ENCODE data around the gene HPCA.

HPCA gene

DNA sequence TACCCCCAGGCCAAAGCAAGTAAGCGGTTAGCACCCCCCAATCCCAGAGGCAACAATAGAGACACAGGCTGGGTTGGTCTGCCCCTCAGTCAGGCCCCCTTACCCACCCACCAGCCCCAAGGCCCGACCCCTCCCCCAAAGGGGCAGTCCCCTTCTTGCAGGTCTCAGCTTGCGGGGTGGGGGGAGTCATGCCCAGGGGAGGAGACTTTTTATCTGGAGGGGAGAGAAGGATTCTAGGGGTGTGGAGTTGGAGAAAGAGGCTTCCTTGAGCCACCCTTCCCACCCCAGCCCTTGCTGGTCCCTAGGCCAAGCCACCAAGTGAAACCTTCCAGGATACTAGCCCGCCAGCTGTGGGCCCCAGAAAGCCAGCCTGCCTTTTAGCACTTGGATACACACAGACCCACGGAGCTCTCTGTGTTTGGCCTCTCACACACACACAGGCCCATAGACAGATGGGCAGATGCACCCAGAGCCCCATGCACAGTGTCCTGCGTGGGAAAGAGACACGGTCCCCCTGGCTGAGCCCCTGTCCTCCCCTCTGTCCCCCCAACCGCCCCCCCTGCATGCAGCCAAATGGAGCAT, 7.8 kb downstream of the HPCA start:
- no peak for DNase-seq (ENCODE audit: low read depth)
- TF ChIP-seq, protein P1, sequence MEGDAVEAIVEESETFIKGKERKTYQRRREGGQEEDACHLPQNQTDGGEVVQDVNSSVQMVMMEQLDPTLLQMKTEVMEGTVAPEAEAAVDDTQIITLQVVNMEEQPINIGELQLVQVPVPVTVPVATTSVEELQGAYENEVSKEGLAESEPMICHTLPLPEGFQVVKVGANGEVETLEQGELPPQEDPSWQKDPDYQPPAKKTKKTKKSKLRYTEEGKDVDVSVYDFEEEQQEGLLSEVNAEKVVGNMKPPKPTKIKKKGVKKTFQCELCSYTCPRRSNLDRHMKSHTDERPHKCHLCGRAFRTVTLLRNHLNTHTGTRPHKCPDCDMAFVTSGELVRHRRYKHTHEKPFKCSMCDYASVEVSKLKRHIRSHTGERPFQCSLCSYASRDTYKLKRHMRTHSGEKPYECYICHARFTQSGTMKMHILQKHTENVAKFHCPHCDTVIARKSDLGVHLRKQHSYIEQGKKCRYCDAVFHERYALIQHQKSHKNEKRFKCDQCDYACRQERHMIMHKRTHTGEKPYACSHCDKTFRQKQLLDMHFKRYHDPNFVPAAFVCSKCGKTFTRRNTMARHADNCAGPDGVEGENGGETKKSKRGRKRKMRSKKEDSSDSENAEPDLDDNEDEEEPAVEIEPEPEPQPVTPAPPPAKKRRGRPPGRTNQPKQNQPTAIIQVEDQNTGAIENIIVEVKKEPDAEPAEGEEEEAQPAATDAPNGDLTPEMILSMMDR (IDR thresholded peaks at IDR 0.05; ENCODE audit: insufficient read depth, low read depth, low read length, missing control alignments): no peak
- no peak overlapping the region for H3K4me3 ChIP-seq (ENCODE audit: low read length)

DNA sequence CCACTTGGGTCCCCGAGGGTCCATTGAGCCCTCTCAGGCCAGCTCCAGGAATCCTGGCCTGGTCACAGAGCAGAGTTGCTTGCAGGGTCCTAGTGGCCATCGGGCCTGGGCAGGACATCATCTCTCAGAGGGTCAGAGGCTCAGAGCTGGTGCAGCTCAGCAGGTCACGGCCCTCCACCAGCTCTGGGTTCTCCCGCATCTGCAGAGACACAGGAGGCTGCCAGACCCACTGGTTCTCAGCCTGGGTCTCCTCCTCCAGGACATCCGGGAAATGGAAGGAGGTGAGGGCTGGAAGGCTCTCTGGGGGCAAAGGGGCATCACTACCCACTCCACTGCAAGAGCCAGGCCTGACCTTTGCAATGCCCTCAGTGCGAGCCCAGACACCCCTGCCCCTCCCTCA, 8.4 kb downstream of the HPCA start:
- DNase-seq (ENCODE audit: low read depth): no peak
- TF ChIP-seq, protein P1 (IDR thresholded peaks at IDR 0.05; ENCODE audit: insufficient read depth, low read depth, low read length, missing control alignments): no peak
- H3K4me3 ChIP-seq (ENCODE audit: low read length): no peak overlapping the region

DNA sequence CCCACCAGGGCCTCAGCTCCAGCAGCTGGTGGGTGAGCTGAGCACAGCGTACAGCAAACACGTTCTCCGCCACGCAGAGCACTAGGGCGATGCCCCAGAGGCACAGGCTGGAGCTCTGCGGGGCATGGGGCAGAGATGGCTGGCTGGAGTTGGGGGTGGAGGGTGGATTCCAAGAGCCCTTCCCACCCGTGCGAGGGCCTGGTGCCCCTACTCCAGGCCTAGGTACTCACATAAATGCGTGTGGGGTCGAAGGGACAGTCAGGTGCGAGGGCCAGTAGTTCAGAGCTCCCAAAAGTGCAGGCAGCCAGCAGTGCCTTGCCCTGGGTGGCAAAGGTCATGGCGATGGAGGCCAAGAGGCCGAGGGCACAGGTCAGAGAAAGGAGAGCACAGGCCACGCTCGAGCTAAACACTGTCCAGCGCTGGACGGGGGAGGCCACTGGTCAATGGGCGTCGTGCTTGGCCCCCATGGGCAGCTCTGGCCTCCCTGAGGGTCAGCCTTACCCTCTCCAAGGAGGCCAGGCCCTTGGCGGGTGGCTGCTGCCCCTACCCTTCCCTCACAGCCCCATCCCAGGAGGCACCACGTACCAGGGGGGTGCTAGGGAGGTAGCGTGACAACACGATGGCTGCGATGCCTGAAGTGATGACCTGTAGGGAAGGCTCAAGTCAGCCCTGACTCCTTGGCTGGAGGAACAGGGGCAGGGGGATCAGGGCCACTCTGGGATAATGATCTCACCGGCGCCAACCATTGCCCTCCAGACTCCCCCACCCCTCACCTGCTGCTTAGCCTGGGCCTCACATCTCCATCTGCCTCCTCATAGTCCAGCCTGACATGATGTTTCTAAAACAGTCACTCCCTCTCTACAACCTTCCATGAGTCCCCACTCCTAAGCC, 9.3 kb downstream of the HPCA start:
- no peak for DNase-seq (ENCODE audit: low read depth)
- TF ChIP-seq, protein P1 (IDR thresholded peaks at IDR 0.05; ENCODE audit: insufficient read depth, low read depth, low read length, missing control alignments): no peak

DNA sequence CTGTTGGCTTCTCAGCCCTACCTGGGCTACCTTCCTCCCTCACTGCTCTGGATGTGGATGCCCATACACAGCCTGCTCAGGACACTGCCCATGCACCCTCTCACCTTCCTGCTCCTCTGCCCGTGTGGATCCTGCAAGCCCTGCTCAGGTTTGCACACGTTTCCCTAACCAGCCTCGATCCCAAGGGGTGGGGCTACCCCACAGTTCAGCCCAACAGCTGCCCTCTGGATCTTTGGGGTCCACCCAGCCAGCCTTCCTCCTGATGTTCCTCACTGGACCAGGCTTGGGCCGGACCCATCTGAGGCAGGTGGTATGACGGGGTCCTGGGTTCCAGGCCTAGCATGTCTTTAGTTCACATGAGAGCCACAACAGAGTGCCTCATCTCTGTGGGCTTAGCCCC, 10.2 kb downstream of the HPCA start:
- DNase-seq (ENCODE audit: low read depth): no peak
- TF ChIP-seq, protein P1 (IDR thresholded peaks at IDR 0.05; ENCODE audit: insufficient read depth, low read depth, low read length, missing control alignments): no peak
- H3K4me3 ChIP-seq (ENCODE audit: low read length): no peak overlapping the region

More for the DNA sequence above, 9.3 kb downstream of the HPCA start:
- H3K4me3 ChIP-seq (ENCODE audit: low read length): no peak overlapping the region

DNA sequence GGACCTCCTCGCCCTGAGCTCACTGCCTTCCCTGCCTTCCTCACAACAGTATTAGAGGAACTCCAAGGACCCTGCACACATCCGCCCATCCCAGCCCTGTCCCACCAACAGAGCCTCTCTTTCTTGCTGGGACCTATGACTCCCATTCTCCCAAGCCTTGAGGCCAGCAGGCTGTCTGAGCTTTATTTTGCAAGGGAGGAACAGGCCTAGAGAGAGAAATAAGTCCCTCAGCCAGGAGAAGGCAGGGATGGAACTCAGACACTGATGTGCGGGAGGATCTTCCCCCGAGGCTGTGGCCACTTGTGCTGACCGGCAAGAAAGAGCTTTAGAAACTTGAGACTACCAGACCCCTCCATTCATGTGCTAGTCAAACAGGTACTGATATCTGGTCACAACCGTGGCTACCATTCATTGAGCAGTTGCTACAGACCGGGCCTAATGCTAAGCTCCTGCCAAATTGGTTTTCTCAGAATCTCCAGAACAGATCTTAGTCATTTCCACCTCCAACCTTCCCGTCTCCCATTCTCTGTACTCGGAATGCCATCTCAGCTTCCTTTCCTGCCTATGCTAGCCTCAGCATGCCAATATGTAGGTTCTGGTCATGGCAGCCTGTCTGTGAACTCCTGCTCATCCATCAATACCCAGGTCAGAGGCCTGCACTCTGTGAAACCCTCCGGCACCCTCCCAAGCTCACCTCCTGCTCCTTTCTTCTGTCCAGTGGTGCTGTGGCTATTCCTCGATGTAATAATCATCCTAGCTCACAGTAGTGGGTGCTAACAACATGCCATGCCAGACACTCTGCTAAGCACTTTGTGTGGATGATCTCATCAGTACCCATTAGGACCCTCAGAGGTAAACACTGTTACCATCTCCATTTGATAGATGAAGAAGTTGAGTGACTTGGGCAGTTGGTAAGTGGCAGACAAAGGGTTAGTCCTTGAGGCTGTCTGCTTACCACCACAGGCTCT, 11.1 kb downstream of the HPCA start:
- H3K4me3 ChIP-seq (ENCODE audit: low read length): no peak overlapping the region
- TF ChIP-seq, protein P1 (IDR thresholded peaks at IDR 0.05; ENCODE audit: insufficient read depth, low read depth, low read length, missing control alignments): no peak
- DNase-seq (ENCODE audit: low read depth): peak; percentile 84

DNA sequence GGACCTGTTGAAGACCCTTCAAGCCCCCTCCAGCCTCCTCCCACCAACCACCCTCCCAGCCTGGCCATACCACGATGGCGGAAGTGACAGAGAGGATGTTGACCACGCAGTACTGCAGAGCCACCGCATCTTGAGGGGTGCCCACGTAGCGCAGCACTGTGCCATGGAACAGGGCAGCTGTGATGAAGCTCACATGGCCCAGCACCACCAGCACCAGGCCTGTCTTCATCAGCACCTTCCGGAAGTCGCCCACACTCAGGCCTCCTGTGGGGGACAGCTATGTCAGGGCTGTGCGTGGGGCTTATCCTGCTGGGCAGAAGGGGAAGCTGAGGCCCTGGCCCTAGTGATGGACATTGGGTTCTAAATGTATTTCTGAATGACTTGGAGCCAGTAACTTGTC, 11.8 kb downstream of the HPCA start:
- H3K4me3 ChIP-seq (ENCODE audit: low read length): no peak overlapping the region
- TF ChIP-seq, protein P1 (IDR thresholded peaks at IDR 0.05; ENCODE audit: insufficient read depth, low read depth, low read length, missing control alignments): no peak
- no peak for DNase-seq (ENCODE audit: low read depth)
